Nephron progenitor cell (in vitro differentiated cells): Measurements from ENCODE around the gene LAMC3.

Experiments
- DNase-seq: peaks from one replicate; pipeline ENCODE4 v3.0.0; 2021
- H3K27ac Mint-ChIP-seq: 2 replicates; pipeline ENCODE4 v1.8.0; 2021; ENCODE audit warnings: mild to moderate bottlenecking, moderate library complexity, mixed read lengths
- H3K27me3 Mint-ChIP-seq: 2 replicates; pipeline ENCODE4 v1.8.0; 2021; ENCODE audit warnings: mild to moderate bottlenecking, low read depth, mixed read lengths; ENCODE audit not compliant: poor library complexity
- H3K36me3 Mint-ChIP-seq: 2 replicates; pipeline ENCODE4 v1.8.0; 2021; ENCODE audit warnings: low read depth, mixed read lengths
- H3K4me1 Mint-ChIP-seq: 2 replicates; pipeline ENCODE4 v1.8.0; 2021; ENCODE audit warnings: mixed read lengths
- H3K4me3 Mint-ChIP-seq: 2 replicates; pipeline ENCODE4 v1.8.0; 2021; ENCODE audit warnings: mild to moderate bottlenecking, moderate library complexity, mixed read lengths
- H3K9me3 Mint-ChIP-seq: 2 replicates; pipeline ENCODE4 v1.8.0; 2021; ENCODE audit warnings: mild to moderate bottlenecking, moderate library complexity, mixed read lengths
- CTCF ChIP-seq: fragments of 200-600 bp; sonication (generic); IDR thresholded peaks from 2 replicates; pipeline ENCODE4 v1.5.0; 2021; ENCODE audit warnings: antibody characterized with exemption

The LAMC3 gene

GRCh38 chr9:131101207-131101964 lies 92.4 kb downstream of the LAMC3 start:
- H3K36me3 Mint-ChIP-seq = peaks cover 7% of the 10 kb centered on the region
- DNase-seq = no peak
- peaks cover 60% of the 10 kb centered on the region for H3K4me1 Mint-ChIP-seq
- no peak overlapping the region for H3K27ac Mint-ChIP-seq
- TF ChIP-seq CTCF = no peak
- H3K27me3 Mint-ChIP-seq = no peaks in the 10 kb centered on the region
- no peaks in the 10 kb centered on the region for H3K9me3 Mint-ChIP-seq
- no peak overlapping the region for H3K4me3 Mint-ChIP-seq

- no peaks in the 10 kb centered on the region for H3K27me3 Mint-ChIP-seq
- H3K4me1 Mint-ChIP-seq = peaks cover 50% of the 10 kb centered on the region
- no peak overlapping the region for H3K27ac Mint-ChIP-seq
Measured at GRCh38 chr9:131103024-131103423, 94.0 kb downstream of the LAMC3 start.

GRCh38 chr9:131103535-131103934 lies 94.6 kb downstream of the LAMC3 start:
- H3K4me1 Mint-ChIP-seq = peaks cover 45% of the 10 kb centered on the region
- no peaks in the 10 kb centered on the region for H3K9me3 Mint-ChIP-seq
- peak overlapping the region; percentile 36 for H3K27ac Mint-ChIP-seq
- no peak overlapping the region for H3K4me3 Mint-ChIP-seq
- no peak for DNase-seq
- H3K36me3 Mint-ChIP-seq = peaks cover 14% of the 10 kb centered on the region
- TF ChIP-seq CTCF = no peak
- no peaks in the 10 kb centered on the region for H3K27me3 Mint-ChIP-seq

More at GRCh38 chr9:131103024-131103423, 94.0 kb downstream of the LAMC3 start:
- Mint-ChIP-seq H3K9me3 (no peaks in the 10 kb centered on the region), H3K36me3 (peaks cover 14% of the 10 kb centered on the region), H3K4me3 (no peak overlapping the region)
- no peak for TF ChIP-seq CTCF
- DNase-seq = no peak

- H3K36me3 Mint-ChIP-seq = peaks cover 14% of the 10 kb centered on the region
- H3K27me3 Mint-ChIP-seq = no peaks in the 10 kb centered on the region
- H3K4me1 Mint-ChIP-seq = peaks cover 39% of the 10 kb centered on the region
- no peak for TF ChIP-seq CTCF
- no peak for DNase-seq
- H3K9me3 Mint-ChIP-seq = no peaks in the 10 kb centered on the region
- peak overlapping the region; percentile 45 for H3K27ac Mint-ChIP-seq
- H3K4me3 Mint-ChIP-seq = no peak overlapping the region
Measured at GRCh38 chr9:131104016-131104740, 95.2 kb downstream of the LAMC3 start.

GRCh38 chr9:131105952-131106351 lies 97.0 kb downstream of the LAMC3 start:
- Mint-ChIP-seq H3K4me1 (peaks cover 21% of the 10 kb centered on the region), H3K36me3 (peaks cover 14% of the 10 kb centered on the region), H3K4me3 (no peak overlapping the region), H3K27me3 (no peaks in the 10 kb centered on the region), H3K27ac (no peak overlapping the region), H3K9me3 (no peaks in the 10 kb centered on the region)
- TF ChIP-seq CTCF = no peak
- no peak for DNase-seq
